GM12878 (cell line): Measurements from ENCODE around the gene ANXA3. TPM values are rescaled to one million over a fixed set of nuclear protein-coding genes. Genes with fewer than 3 reads are reported as not detected.

Experiments used
- ATAC-seq: fragments of 200-7000 bp; cut with Tn5 transposase; 3 replicates; pipeline ENCODE4 v1.9.1; 2020; ENCODE audit warnings: mild to moderate bottlenecking, moderate library complexity
- BruUV-seq: library from RNA; stranded (reverse); fragments of 400-500 nt; replicated peaks from 2 replicates; lab custom pipeline; 2021; lab: Mats Ljungman, UMichigan
- CTCF ChIA-PET: fragments of 300-600 bp; sonication (Branson Sonifier 250); formaldehyde crosslinking; extraction: SDS; loops from one replicate; lab custom pipeline; 2021; ENCODE audit warnings: inconsistent platforms; lab: Yijun Ruan, JAX
- POLR2A ChIA-PET: fragments of 350-600 bp; formaldehyde crosslinking; extraction: SDS; loops from one replicate; lab custom pipeline; 2021; ENCODE audit warnings: inconsistent platforms; lab: Charles Lee
- RAD21 ChIA-PET: fragments of 300-600 bp; sonication (Branson Sonifier 250); formaldehyde crosslinking; loops from one replicate; lab custom pipeline; 2023; ENCODE audit warnings: antibody characterized with exemption; ENCODE audit not compliant: unreplicated experiment; lab: Charles Lee
- SMC1A ChIA-PET: fragments of 300-600 bp; sonication (Branson Sonifier 250); formaldehyde crosslinking; loops from one replicate; lab custom pipeline; 2023; ENCODE audit not compliant: unreplicated experiment, uncharacterized antibody; lab: Charles Lee
- DNase-seq: peaks from one replicate; pipeline ENCODE4 v3.0.0-alpha.2; 2011; ENCODE audit warnings: low read depth, low spot score
- FAIRE-seq: peaks from 3 replicates; lab custom pipeline; 2011; peaks lifted over from hg19 to GRCh38; lab: Jason Lieb, UNC
- H2AFZ ChIP-seq: 2 replicates; pipeline ENCODE4 v1.6.0; 2011; ENCODE audit warnings: low read depth, low read length, control low read depth; ENCODE audit not compliant: control insufficient read depth
- H3K27ac ChIP-seq: 2 replicates; pipeline ENCODE4 v1.5.1; 2011; ENCODE audit warnings: control low read depth; ENCODE audit not compliant: control insufficient read depth, insufficient read depth
- H3K27me3 ChIP-seq, 2 experiments: replicated peaks in 1 of 2; 2 replicates each; pipeline versions ENCODE4 v1.6.0 to v1.6.1; 2011; ENCODE audit warnings: low read length in 1 of 2; ENCODE audit not compliant: control insufficient read depth in 2 of 2, insufficient read depth in 2 of 2
- H3K36me3 ChIP-seq, 2 experiments: 2 replicates each; pipeline ENCODE4 v1.5.1; 2011; ENCODE audit warnings: low read length in 1 of 2; ENCODE audit not compliant: control insufficient read depth in 2 of 2, insufficient read depth in 2 of 2
- H3K4me1 ChIP-seq: 2 replicates; pipeline ENCODE4 v1.6.1; 2011; ENCODE audit warnings: mild to moderate bottlenecking, low read length, moderate library complexity, mixed read lengths; ENCODE audit not compliant: control insufficient read depth, insufficient read depth
- H3K4me2 ChIP-seq: 2 replicates; pipeline ENCODE4 v1.6.0; 2011; ENCODE audit warnings: control low read depth; ENCODE audit not compliant: control insufficient read depth, insufficient read depth
- H3K4me3 ChIP-seq: fragments of 200-600 bp; sonication (generic); 2 replicates; pipeline ENCODE4 v1.5.1; 2016
- H3K79me2 ChIP-seq: 2 replicates; pipeline ENCODE4 v1.6.0; 2011; ENCODE audit warnings: low read length; ENCODE audit not compliant: control insufficient read depth, insufficient read depth
- H3K9ac ChIP-seq: 2 replicates; pipeline ENCODE4 v1.8.0; 2011; ENCODE audit warnings: low read length, control low read depth, mixed read lengths; ENCODE audit not compliant: control insufficient read depth, insufficient read depth
- H3K9me3 ChIP-seq: replicated peaks from 3 replicates; pipeline ENCODE4 v1.5.1; 2011; ENCODE audit warnings: mild to moderate bottlenecking, low read length; ENCODE audit not compliant: control insufficient read depth, insufficient read depth
- H4K20me1 ChIP-seq: 2 replicates; pipeline ENCODE4 v1.6.0; 2011; ENCODE audit not compliant: control insufficient read depth, insufficient read depth
- BCLAF1 ChIP-seq: fragments of 450-650 bp; IDR thresholded peaks from 2 replicates; pipeline ENCODE4 v1.6.1; 2017; ENCODE audit warnings: antibody characterized with exemption, mild to moderate bottlenecking, moderate library complexity
- BHLHE40 ChIP-seq, 2 experiments: fragments of 450-650 bp in 1 of 2; IDR thresholded peaks; 2 replicates each; pipeline ENCODE4 v1.6.1; 2011 to 2017; ENCODE audit warnings: low read depth in 2 of 2, borderline replicate concordance in 1 of 2, improper control_type of control experiment in 1 of 2, low read length in 1 of 2, mild to moderate bottlenecking in 1 of 2
- CBX3 ChIP-seq: fragments of 200-600 bp; sonication (generic); IDR thresholded peaks from 2 replicates; pipeline ENCODE4 v1.6.1; 2016; ENCODE audit warnings: low read depth, borderline replicate concordance
- CEBPB ChIP-seq, 2 experiments: fragments of 150-350 bp in 1 of 2; IDR thresholded peaks; 2 replicates each; pipeline ENCODE4 v1.6.1; 2012 to 2014; ENCODE audit warnings: low read depth in 2 of 2, low read length in 2 of 2, borderline replicate concordance in 1 of 2, inconsistent platforms in 1 of 2
- EP300 ChIP-seq, 2 experiments: fragments of 150-350 bp in 1 of 2; IDR thresholded peaks; 2 replicates each; pipeline ENCODE4 v1.6.1; 2011 to 2012; ENCODE audit warnings: low read depth in 2 of 2, low read length in 2 of 2, borderline replicate concordance in 1 of 2, improper control_type of control experiment in 1 of 2, inconsistent platforms in 1 of 2; ENCODE audit not compliant: control insufficient read depth in 1 of 2
- GATAD2B ChIP-seq: fragments of 450-650 bp; conservative IDR thresholded peaks from 2 replicates; pipeline ENCODE4 v1.6.1; 2017; ENCODE audit warnings: low read depth, mild to moderate bottlenecking, moderate library complexity
- HDGF ChIP-seq: fragments of 450-650 bp; IDR thresholded peaks from 2 replicates; pipeline ENCODE4 v1.6.1; 2016; ENCODE audit warnings: antibody characterized with exemption
- NR2F1 ChIP-seq: fragments of 450-650 bp; conservative IDR thresholded peaks from 2 replicates; pipeline ENCODE4 v1.6.1; 2017; ENCODE audit warnings: mild to moderate bottlenecking
- NRF1 ChIP-seq: conservative IDR thresholded peaks from 2 replicates; pipeline ENCODE4 v1.6.1; 2011; ENCODE audit warnings: mild to moderate bottlenecking, low read depth, low read length, improper control_type of control experiment
- POLR2AphosphoS5 ChIP-seq: IDR thresholded peaks from 2 replicates; pipeline ENCODE4 v1.6.1; 2011; ENCODE audit warnings: mild to moderate bottlenecking, low read length, inconsistent platforms
- POU2F2 ChIP-seq: IDR thresholded peaks from 3 replicates; pipeline ENCODE4 v1.6.1; 2011; ENCODE audit warnings: low read depth, mild to moderate bottlenecking, low read length, borderline replicate concordance
- RAD51 ChIP-seq: fragments of 450-650 bp; IDR thresholded peaks from 2 replicates; pipeline ENCODE4 v1.6.1; 2016; ENCODE audit warnings: moderate library complexity, mild to moderate bottlenecking, inconsistent platforms
- SIN3A ChIP-seq: IDR thresholded peaks from 2 replicates; pipeline ENCODE4 v1.6.1; 2012; ENCODE audit warnings: low read depth, low read length, improper control_type of control experiment
- SIX5 ChIP-seq: IDR thresholded peaks from 2 replicates; pipeline ENCODE4 v1.6.1; 2011; ENCODE audit warnings: mild to moderate bottlenecking, low read depth, low read length, moderate library complexity; ENCODE audit not compliant: severe bottlenecking
- SMARCA5 ChIP-seq: fragments of 450-650 bp; IDR thresholded peaks from 2 replicates; pipeline ENCODE4 v1.6.1; 2017; ENCODE audit warnings: mild to moderate bottlenecking
- SP1 ChIP-seq: IDR thresholded peaks from one replicate; pipeline ENCODE4 v1.6.1; 2011; ENCODE audit warnings: low read depth, low read length
- STAT1 ChIP-seq: fragments of 450-650 bp; conservative IDR thresholded peaks from 2 replicates; pipeline ENCODE4 v1.6.1; 2014; ENCODE audit warnings: antibody characterized with exemption, mild to moderate bottlenecking
- TCF12 ChIP-seq: IDR thresholded peaks from 2 replicates; pipeline ENCODE4 v1.6.1; 2011; ENCODE audit warnings: low read depth, mild to moderate bottlenecking, low read length
- TCF3 ChIP-seq: IDR thresholded peaks from 2 replicates; pipeline ENCODE4 v1.6.1; 2012; ENCODE audit warnings: low read depth, mild to moderate bottlenecking, low read length, borderline replicate concordance; ENCODE audit not compliant: insufficient read depth
- ZNF24 ChIP-seq: fragments of 450-650 bp; IDR thresholded peaks from 2 replicates; pipeline ENCODE4 v1.6.1; 2017; ENCODE audit warnings: antibody characterized with exemption, mild to moderate bottlenecking
- WGBS: methylation state at CpG from one replicate; pipeline ENCODE4 v1.1.6; 2016; ENCODE audit warnings: low lambda C conversion rate; ENCODE audit not compliant: insufficient replicate concordance, insufficient coverage; ENCODE audit errors: missing lambda C conversion rate; 5-methylcytosine and 5-hydroxymethylcytosine counted together
- in situ Hi-C: fragments of 300-500 bp; cut with MboI; formaldehyde crosslinking; loops from 9 replicates; pipeline ENCODE4 v1.14.3; 2018; ENCODE audit warnings: mixed read lengths
- intact Hi-C: fragments of 100-400 bp; cut with micrococcal nuclease; formaldehyde crosslinking; loops from one replicate; pipeline ENCODE4 v1.14.2; 2022; ENCODE audit not compliant: unreplicated experiment
- polyA plus RNA-seq, 11 experiments: library from polyadenylated mRNA; depleted of rRNA in 4 of 11; unstranded in 6 of 11; stranded (reverse) in 5 of 11; fragments of >200 nt; fragmentation: Nextera tagmentation in 4 of 11; fragmentation: Illumina TruSeq in 1 of 11; extraction: Ambion mirVana in 4 of 11; extraction: Trizol in 1 of 11; gene quantifications; 1 replicate in 1 of 11; 2 replicates in 10 of 11; pipeline versions ENCODE4 v1.2.1 to v1.2.3, GENCODE V29; 2011 to 2016; ENCODE audit warnings: inconsistent platforms in 2 of 11, missing spikeins in 2 of 11, low read depth in 1 of 11
- total RNA-seq, 4 experiments: library from RNA; depleted of rRNA in 3 of 4; stranded (reverse); fragments of >200 nt in 3 of 4; fragmentation: Illumina TruSeq in 1 of 4; extraction: Trizol in 1 of 4; gene quantifications; 2 replicates each; pipeline versions ENCODE4 v1.2.1 to v1.2.3, GENCODE V29; 2013 to 2021

The ANXA3 gene
- total and polyA plus RNA-seq, 10 of the 15 experiments (the other 5 are each of a cell fraction or from before 2014, with no cell fraction given): 0.28 to 14.7 (median 0.91) TPM

GRCh38 chr4:78568640-78569305 lies 17.2 kb downstream of the ANXA3 start:
- no peak overlapping the region for H3K9ac ChIP-seq
- POLR2A ChIA-PET: interaction anchor here (0.7 to 1.3 kb wide), 3 partner anchors 31 to 111 kb away, joined by 3 to 4 read pairs (median 3); no protein-coding TSS in a partner anchor
- TF ChIP-seq BHLHE40 (IDR thresholded peaks at IDR 0.05; ENCODE audit: borderline replicate concordance in 1 of 2, low read depth in 2 of 2, low read length in 1 of 2): peak in 1 of 2 experiments; percentile 26; a peak in 1 of 4 replicates
- no peak for TF ChIP-seq SIX5
- TF ChIP-seq RAD51: no peak
- TF ChIP-seq NR2F1: peak; percentile 36; the same call in 1 of the 2 replicates
- TF ChIP-seq ZNF24: no peak
- TF ChIP-seq POU2F2: peak; percentile 27; the same call in 1 of the 3 replicates
- no peak for TF ChIP-seq EP300 (IDR thresholded peaks at IDR 0.05; ENCODE audit: borderline replicate concordance in 1 of 2, control insufficient read depth in 1 of 2, low read depth in 2 of 2, low read length in 2 of 2)
- no peak for TF ChIP-seq TCF12
- TF ChIP-seq NRF1: no peak
- TF ChIP-seq SIN3A: no peak
- TF ChIP-seq POLR2AphosphoS5: no peak
- TF ChIP-seq TCF3: no peak
- TF ChIP-seq SP1: no peak
- no peak for TF ChIP-seq BCLAF1
- TF ChIP-seq HDGF: no peak
- no peak for TF ChIP-seq CEBPB (IDR thresholded peaks at IDR 0.05; ENCODE audit: borderline replicate concordance in 1 of 2, low read depth in 2 of 2, low read length in 2 of 2)
- no peak for TF ChIP-seq GATAD2B
- TF ChIP-seq CBX3: no peak
- TF ChIP-seq STAT1: no peak
- peak; percentile 46; the same call in 1 of the 2 replicates for TF ChIP-seq SMARCA5

More at GRCh38 chr4:78568640-78569305, 17.2 kb downstream of the ANXA3 start:
- in situ Hi-C loops: no loop called here
- no peaks in the 10 kb centered on the region for H3K79me2 ChIP-seq
- H3K9me3 ChIP-seq: no peaks in the 10 kb centered on the region; the same call in 2 of the 3 replicates
- H3K36me3 ChIP-seq: no peaks in the 10 kb centered on the region
- no peak overlapping the region for H3K4me3 ChIP-seq
- ATAC-seq: peak; percentile 63
- H3K27ac ChIP-seq: no peak overlapping the region
- no peak overlapping the region for H2AFZ ChIP-seq
- CTCF ChIA-PET: interaction anchor here (0.7 to 4.5 kb wide), 11 partner anchors 21 to 510 kb away, joined by 3 to 19 read pairs (median 4); no protein-coding TSS in a partner anchor
- SMC1A ChIA-PET: interaction anchor here (0.7 to 7.1 kb wide), 17 partner anchors 8 to 1604 kb away, joined by 3 to 69 read pairs (median 5); no protein-coding TSS in a partner anchor
- no peaks in the 10 kb centered on the region for H4K20me1 ChIP-seq
- no TSS peak for BruUV-seq
- no peaks in the 10 kb centered on the region for H3K27me3 ChIP-seq
- 59% methylated on average over 3 of the region's 3 CpGs for WGBS
- peaks cover 6% of the 10 kb centered on the region for H3K4me1 ChIP-seq
- DNase-seq: peak; percentile 40
- FAIRE-seq: no peak
- intact Hi-C loops: loop anchor here (10.0 kb wide), 1 partner anchor 514 kb away; the partner anchor contains the start of gene FRAS1
- no peak overlapping the region for H3K4me2 ChIP-seq
- RAD21 ChIA-PET: interaction anchor here (0.7 to 3.7 kb wide), 13 partner anchors 19 to 608 kb away, joined by 3 to 29 read pairs (median 5); no protein-coding TSS in a partner anchor
